ENCODE results near the gene L3MBTL1.

- TF ChIP-seq CTCF (IDR thresholded peaks at IDR 0.05) = no peak
- no peak for TF ChIP-seq POLR2A (IDR thresholded peaks at IDR 0.05)
Measured at GRCh38 chr20:43507150-43508080, at the start of gene L3MBTL1.

Data from testis (tissue), 2 donors.